Mesothelial cell of epicardium (in vitro differentiated cells): ENCODE results near the gene DSG4. TPM values are rescaled to one million over a fixed set of nuclear protein-coding genes. Genes with fewer than 3 reads are reported as not detected.

Experiments
- DNase-seq, 2 experiments: peaks; one replicate each; pipeline ENCODE4 v3.0.0; 2021; ENCODE audit warnings: low spot score in 2 of 2; ENCODE audit not compliant: unreplicated experiment in 2 of 2
- H3K27ac Mint-ChIP-seq: 2 replicates; pipeline ENCODE4 v1.8.0; 2021; ENCODE audit warnings: mixed read lengths
- H3K27me3 Mint-ChIP-seq: 2 replicates; pipeline ENCODE4 v1.8.0; 2021; ENCODE audit warnings: low read depth, mixed read lengths
- H3K36me3 Mint-ChIP-seq: 2 replicates; pipeline ENCODE4 v1.8.0; 2021; ENCODE audit warnings: mixed read lengths
- H3K4me1 Mint-ChIP-seq: 2 replicates; pipeline ENCODE4 v1.8.0; 2021; ENCODE audit warnings: mixed read lengths
- H3K4me3 Mint-ChIP-seq: 2 replicates; pipeline ENCODE4 v1.8.0; 2021; ENCODE audit warnings: mild to moderate bottlenecking, moderate library complexity, mixed read lengths
- H3K9me3 Mint-ChIP-seq: 2 replicates; pipeline ENCODE4 v1.8.0; 2021; ENCODE audit warnings: mixed read lengths
- total RNA-seq: library from RNA; stranded (reverse); gene quantifications from 3 replicates; pipeline ENCODE4 v1.2.1, GENCODE V29; 2021
- TF ChIP-seq, protein P1 (sequence below): fragments of 200-600 bp; sonication (generic); IDR thresholded peaks from one replicate; pipeline ENCODE4 v1.5.0; 2021; ENCODE audit warnings: antibody characterized with exemption; ENCODE audit not compliant: unreplicated experiment

DSG4 gene
- total RNA-seq, 1 donor from 2014 or later, result 0.07 TPM

DNA sequence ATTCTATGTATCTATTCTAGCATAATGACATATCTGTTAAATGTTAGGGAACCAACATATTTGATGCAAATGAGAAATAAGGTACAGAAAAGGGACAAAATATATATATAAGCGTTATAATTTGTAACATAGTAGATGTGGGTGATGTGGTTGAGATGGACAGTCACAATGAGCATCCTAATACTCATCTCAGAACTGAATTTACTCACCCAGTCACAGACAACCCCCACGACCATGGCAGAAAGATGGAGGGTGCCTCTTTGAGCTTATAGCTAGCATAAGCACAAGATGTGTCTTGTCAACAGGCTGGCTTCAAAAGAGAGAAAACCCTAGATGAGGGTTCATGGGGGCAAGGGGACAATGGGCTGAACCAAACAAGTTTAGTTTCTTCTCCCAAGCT is 61.8 kb downstream of the DSG4 start:
- Mint-ChIP-seq H3K27me3 (no peaks in the 10 kb centered on the region), H3K36me3 (peaks cover 2% of the 10 kb centered on the region), H3K4me1 (no peaks in the 10 kb centered on the region), H3K9me3 (peaks cover 10% of the 10 kb centered on the region), H3K4me3 (no peak overlapping the region), H3K27ac (no peak overlapping the region)
- no peak for DNase-seq
- TF ChIP-seq, protein P1, sequence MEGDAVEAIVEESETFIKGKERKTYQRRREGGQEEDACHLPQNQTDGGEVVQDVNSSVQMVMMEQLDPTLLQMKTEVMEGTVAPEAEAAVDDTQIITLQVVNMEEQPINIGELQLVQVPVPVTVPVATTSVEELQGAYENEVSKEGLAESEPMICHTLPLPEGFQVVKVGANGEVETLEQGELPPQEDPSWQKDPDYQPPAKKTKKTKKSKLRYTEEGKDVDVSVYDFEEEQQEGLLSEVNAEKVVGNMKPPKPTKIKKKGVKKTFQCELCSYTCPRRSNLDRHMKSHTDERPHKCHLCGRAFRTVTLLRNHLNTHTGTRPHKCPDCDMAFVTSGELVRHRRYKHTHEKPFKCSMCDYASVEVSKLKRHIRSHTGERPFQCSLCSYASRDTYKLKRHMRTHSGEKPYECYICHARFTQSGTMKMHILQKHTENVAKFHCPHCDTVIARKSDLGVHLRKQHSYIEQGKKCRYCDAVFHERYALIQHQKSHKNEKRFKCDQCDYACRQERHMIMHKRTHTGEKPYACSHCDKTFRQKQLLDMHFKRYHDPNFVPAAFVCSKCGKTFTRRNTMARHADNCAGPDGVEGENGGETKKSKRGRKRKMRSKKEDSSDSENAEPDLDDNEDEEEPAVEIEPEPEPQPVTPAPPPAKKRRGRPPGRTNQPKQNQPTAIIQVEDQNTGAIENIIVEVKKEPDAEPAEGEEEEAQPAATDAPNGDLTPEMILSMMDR, result no peak

GRCh38 chr18:31439807-31440325 is 63.3 kb downstream of the DSG4 start:
- H3K27me3 Mint-ChIP-seq, result no peaks in the 10 kb centered on the region
- no peaks in the 10 kb centered on the region for H3K36me3 Mint-ChIP-seq
- DNase-seq, result no peak
- peaks cover 2% of the 10 kb centered on the region for H3K9me3 Mint-ChIP-seq
- no peak overlapping the region for H3K27ac Mint-ChIP-seq
- no peak overlapping the region for H3K4me3 Mint-ChIP-seq
- no peaks in the 10 kb centered on the region for H3K4me1 Mint-ChIP-seq
- TF ChIP-seq, protein P1, result no peak

- H3K4me3 Mint-ChIP-seq, result no peak overlapping the region
- no peaks in the 10 kb centered on the region for H3K9me3 Mint-ChIP-seq
- no peaks in the 10 kb centered on the region for H3K36me3 Mint-ChIP-seq
- DNase-seq, result no peak
- H3K27ac Mint-ChIP-seq, result no peak overlapping the region
- TF ChIP-seq, protein P1, result no peak
- no peaks in the 10 kb centered on the region for H3K4me1 Mint-ChIP-seq
- no peaks in the 10 kb centered on the region for H3K27me3 Mint-ChIP-seq
These were observed 64.2 kb downstream of the DSG4 start for GRCh38 chr18:31440787-31441186.

- TF ChIP-seq, protein P1, result no peak
- Mint-ChIP-seq H3K27me3 (no peaks in the 10 kb centered on the region), H3K36me3 (no peaks in the 10 kb centered on the region), H3K4me3 (no peak overlapping the region), H3K27ac (no peak overlapping the region), H3K9me3 (no peaks in the 10 kb centered on the region), H3K4me1 (no peaks in the 10 kb centered on the region)
- no peak for DNase-seq
These were observed 64.9 kb downstream of the DSG4 start for GRCh38 chr18:31441493-31441892.

DNA sequence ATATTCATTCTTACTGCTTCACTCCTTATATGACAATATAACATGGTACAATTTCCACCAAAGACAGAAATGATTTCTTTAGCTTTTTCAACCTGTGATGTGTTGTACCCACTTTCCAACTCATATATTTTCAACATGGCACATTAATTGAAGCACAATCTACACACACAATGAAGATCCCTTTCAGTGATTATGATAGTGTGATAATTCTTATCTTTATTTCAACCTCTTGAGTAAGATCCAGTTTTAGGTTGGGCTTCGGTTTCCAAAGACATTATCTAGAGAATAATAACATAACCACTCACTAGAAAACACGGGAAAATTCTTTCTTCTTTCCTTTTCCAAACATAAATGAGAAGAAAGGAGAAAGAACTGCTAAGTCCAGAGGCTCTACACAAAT is 67.6 kb downstream of the DSG4 start:
- H3K9me3 Mint-ChIP-seq, result no peaks in the 10 kb centered on the region
- no peak for DNase-seq
- TF ChIP-seq, protein P1, result no peak
- no peaks in the 10 kb centered on the region for H3K36me3 Mint-ChIP-seq
- no peaks in the 10 kb centered on the region for H3K27me3 Mint-ChIP-seq
- no peak overlapping the region for H3K27ac Mint-ChIP-seq
- no peaks in the 10 kb centered on the region for H3K4me1 Mint-ChIP-seq
- H3K4me3 Mint-ChIP-seq, result no peak overlapping the region

- no peaks in the 10 kb centered on the region for H3K4me1 Mint-ChIP-seq
- DNase-seq, result no peak
- H3K9me3 Mint-ChIP-seq, result no peaks in the 10 kb centered on the region
- H3K27me3 Mint-ChIP-seq, result no peaks in the 10 kb centered on the region
- no peak overlapping the region for H3K4me3 Mint-ChIP-seq
- no peak overlapping the region for H3K27ac Mint-ChIP-seq
- TF ChIP-seq, protein P1, result no peak
- no peaks in the 10 kb centered on the region for H3K36me3 Mint-ChIP-seq
These were observed 69.3 kb downstream of the DSG4 start for GRCh38 chr18:31445908-31446307.
